Esophagus muscularis mucosa (tissue), 4 donors: ENCODE measurements around the gene UTF1.

ENCODE experiments used
- EP300 ChIP-seq: sonication (generic); formaldehyde crosslinking; IDR thresholded peaks from one replicate; pipeline ENCODE4 v1.6.1; 2017; ENCODE audit warnings: antibody characterized with exemption
- POLR2A ChIP-seq: fragments of 450-650 bp; IDR thresholded peaks from one replicate; pipeline ENCODE4 v1.6.1; 2017; ENCODE audit warnings: antibody characterized with exemption, moderate library complexity, mild to moderate bottlenecking, low read depth
- POLR2AphosphoS5 ChIP-seq, 2 donors: sonication (generic); formaldehyde crosslinking; IDR thresholded peaks; one replicate each; pipeline ENCODE4 v1.6.1; 2017; ENCODE audit warnings: antibody characterized with exemption in 2 of 2
- TF ChIP-seq, protein P1 (sequence below), 3 experiments: fragments of 200-600 bp in 2 of 3; fragments of 450-650 bp in 1 of 3; sonication (generic) in 2 of 3; IDR thresholded peaks; one replicate each; pipeline ENCODE4 v1.5.1; 2017 to 2019; ENCODE audit warnings: antibody characterized with exemption in 3 of 3, mild to moderate bottlenecking in 2 of 3, moderate library complexity in 1 of 3

DNA sequence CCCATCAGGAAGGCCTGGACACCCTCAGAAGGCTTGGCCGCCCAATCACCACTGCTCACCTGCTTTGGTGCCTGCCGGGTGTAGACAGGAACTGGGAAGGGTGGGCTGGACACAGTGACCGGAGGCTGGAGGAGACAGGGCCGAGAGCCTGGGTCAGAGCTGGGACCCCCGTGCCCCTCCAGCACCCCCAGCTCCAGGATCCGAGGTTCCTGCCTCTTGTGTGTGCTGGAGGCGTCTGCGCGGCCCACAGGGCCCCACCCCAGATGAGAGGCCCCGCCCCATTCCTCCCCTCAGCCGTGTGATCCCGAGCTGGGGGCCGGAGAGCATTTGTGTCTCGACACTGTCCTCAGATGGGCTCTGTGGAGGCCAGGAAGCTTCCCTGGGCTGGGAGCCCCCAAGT lies 37.3 kb downstream of the UTF1 start:
- TF ChIP-seq POLR2A, result no peak
- TF ChIP-seq EP300, result no peak
- TF ChIP-seq, protein P1, sequence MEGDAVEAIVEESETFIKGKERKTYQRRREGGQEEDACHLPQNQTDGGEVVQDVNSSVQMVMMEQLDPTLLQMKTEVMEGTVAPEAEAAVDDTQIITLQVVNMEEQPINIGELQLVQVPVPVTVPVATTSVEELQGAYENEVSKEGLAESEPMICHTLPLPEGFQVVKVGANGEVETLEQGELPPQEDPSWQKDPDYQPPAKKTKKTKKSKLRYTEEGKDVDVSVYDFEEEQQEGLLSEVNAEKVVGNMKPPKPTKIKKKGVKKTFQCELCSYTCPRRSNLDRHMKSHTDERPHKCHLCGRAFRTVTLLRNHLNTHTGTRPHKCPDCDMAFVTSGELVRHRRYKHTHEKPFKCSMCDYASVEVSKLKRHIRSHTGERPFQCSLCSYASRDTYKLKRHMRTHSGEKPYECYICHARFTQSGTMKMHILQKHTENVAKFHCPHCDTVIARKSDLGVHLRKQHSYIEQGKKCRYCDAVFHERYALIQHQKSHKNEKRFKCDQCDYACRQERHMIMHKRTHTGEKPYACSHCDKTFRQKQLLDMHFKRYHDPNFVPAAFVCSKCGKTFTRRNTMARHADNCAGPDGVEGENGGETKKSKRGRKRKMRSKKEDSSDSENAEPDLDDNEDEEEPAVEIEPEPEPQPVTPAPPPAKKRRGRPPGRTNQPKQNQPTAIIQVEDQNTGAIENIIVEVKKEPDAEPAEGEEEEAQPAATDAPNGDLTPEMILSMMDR (IDR thresholded peaks at IDR 0.05), result no peak
- no peak for TF ChIP-seq POLR2AphosphoS5 (IDR thresholded peaks at IDR 0.05)
